ENCODE data around the gene PLOD3. TPM values are rescaled to one million over a fixed set of nuclear protein-coding genes. Genes with fewer than 3 reads are reported as not detected.

PLOD3 gene
- total and polyA plus RNA-seq, 9 of the 15 experiments (the other 6 are each of a cell fraction or from before 2014, with no cell fraction given) = 2.8 to 101 (median 30.9) TPM

DNA sequence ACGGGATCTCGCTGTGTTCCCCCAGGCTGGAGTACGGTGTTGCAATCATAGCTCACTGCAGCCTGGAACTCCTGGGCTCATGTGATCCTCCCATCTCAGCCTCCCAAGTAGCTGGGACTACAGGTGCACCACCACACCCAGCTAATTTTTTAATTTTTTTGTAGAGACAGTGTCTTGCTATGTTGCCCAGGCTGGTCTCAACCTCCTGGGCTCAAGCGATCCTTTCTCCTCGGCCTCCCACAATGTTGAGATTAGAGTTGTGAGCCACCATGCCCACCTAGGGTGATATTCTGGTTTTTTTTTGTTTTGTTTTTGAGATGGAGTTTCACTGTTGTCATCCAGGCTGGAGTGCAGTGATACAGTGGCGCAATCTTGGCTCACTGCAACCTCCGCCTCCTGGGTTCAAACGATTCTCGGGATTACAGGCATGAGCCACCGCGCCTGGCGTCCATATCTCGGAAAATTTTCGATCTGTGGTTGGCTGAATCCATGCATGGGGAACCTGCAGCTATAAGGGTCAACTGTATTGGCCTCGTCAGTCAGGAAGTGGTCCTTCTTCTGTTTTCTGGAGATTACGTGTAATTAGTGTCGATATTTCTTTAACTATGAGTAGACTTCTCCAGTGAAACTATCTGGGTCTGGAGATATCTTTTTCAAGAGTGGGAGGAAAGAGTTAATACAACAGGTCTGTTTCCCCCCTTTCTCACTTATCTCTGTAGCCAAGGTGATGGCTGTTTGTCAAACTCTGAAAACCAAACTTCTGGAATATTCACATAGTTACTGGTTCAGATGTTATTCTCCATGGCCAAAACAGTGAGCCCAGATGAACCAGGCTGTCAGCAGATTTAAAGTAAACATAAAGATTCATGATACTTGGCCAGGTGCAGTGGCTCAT, 48.5 kb upstream of the PLOD3 start (continued):
- TF ChIP-seq, protein P1, sequence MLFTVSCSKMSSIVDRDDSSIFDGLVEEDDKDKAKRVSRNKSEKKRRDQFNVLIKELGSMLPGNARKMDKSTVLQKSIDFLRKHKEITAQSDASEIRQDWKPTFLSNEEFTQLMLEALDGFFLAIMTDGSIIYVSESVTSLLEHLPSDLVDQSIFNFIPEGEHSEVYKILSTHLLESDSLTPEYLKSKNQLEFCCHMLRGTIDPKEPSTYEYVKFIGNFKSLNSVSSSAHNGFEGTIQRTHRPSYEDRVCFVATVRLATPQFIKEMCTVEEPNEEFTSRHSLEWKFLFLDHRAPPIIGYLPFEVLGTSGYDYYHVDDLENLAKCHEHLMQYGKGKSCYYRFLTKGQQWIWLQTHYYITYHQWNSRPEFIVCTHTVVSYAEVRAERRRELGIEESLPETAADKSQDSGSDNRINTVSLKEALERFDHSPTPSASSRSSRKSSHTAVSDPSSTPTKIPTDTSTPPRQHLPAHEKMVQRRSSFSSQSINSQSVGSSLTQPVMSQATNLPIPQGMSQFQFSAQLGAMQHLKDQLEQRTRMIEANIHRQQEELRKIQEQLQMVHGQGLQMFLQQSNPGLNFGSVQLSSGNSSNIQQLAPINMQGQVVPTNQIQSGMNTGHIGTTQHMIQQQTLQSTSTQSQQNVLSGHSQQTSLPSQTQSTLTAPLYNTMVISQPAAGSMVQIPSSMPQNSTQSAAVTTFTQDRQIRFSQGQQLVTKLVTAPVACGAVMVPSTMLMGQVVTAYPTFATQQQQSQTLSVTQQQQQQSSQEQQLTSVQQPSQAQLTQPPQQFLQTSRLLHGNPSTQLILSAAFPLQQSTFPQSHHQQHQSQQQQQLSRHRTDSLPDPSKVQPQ (CRISPR knock-in tag; IDR thresholded peaks at IDR 0.05; ENCODE audit: borderline replicate concordance) = no peak
- peak; percentile 78 to 83 for TF ChIP-seq TRIM24 (IDR thresholded peaks at IDR 0.05)
- no peak for TF ChIP-seq RB1 (IDR thresholded peaks at IDR 0.05; ENCODE audit: low read depth)
- no peak for TF ChIP-seq ZNF174 (CRISPR knock-in tag; IDR thresholded peaks at IDR 0.05)
- TF ChIP-seq HCFC1 (IDR thresholded peaks at IDR 0.05; ENCODE audit: low read depth, low read length) = no peak
- TF ChIP-seq ETV5 (CRISPR knock-in tag; IDR thresholded peaks at IDR 0.05; ENCODE audit: low read depth) = peak; percentile 85
- no peak for TF ChIP-seq ZSCAN32 (CRISPR knock-in tag; IDR thresholded peaks at IDR 0.05)
- TF ChIP-seq ZEB2 (IDR thresholded peaks at IDR 0.05) = no peak
- TF ChIP-seq NFRKB (IDR thresholded peaks at IDR 0.05; ENCODE audit: low read depth) = no peak
- no peak for TF ChIP-seq ZNF79 (CRISPR knock-in tag; IDR thresholded peaks at IDR 0.05; ENCODE audit: low read depth)
- TF ChIP-seq MYC (IDR thresholded peaks at IDR 0.05; ENCODE audit: low read depth, low read length) = no peak
- no peak for TF ChIP-seq MYC (CRISPR knock-in tag; IDR thresholded peaks at IDR 0.05; ENCODE audit: borderline replicate concordance, low read depth)
- no peak for TF ChIP-seq CHD4 (IDR thresholded peaks at IDR 0.05; ENCODE audit: insufficient read depth, insufficient replicate concordance, low read depth, low read length, poor library complexity, severe bottlenecking)
- TF ChIP-seq BHLHE40 (IDR thresholded peaks at IDR 0.05; ENCODE audit: low read length) = peak; percentile 61; the same call in 1 of the 2 replicates
- peak; percentile 94 for TF ChIP-seq ZNF121 (CRISPR knock-in tag; conservative IDR thresholded peaks at IDR 0.05)
- peak; percentile 55 for TF ChIP-seq POLR2A (conservative IDR thresholded peaks at IDR 0.05)
- TF ChIP-seq NCOA4 (IDR thresholded peaks at IDR 0.05; ENCODE audit: partially characterized antibody) = no peak
- no peak; the same call in 1 of the 2 replicates for TF ChIP-seq SP1 (CRISPR knock-in tag; IDR thresholded peaks at IDR 0.05)
- 0 out of 2 replicates have a peak, but pooled peaks have one; percentile 22 for TF ChIP-seq MBD2 (IDR thresholded peaks at IDR 0.05; ENCODE audit: borderline replicate concordance, low read depth)
- no peak for TF ChIP-seq BRCA1 (IDR thresholded peaks at IDR 0.05)
- TF ChIP-seq BRCA1 (CRISPR knock-in tag; IDR thresholded peaks at IDR 0.05) = no peak
- TF ChIP-seq, protein P2, sequence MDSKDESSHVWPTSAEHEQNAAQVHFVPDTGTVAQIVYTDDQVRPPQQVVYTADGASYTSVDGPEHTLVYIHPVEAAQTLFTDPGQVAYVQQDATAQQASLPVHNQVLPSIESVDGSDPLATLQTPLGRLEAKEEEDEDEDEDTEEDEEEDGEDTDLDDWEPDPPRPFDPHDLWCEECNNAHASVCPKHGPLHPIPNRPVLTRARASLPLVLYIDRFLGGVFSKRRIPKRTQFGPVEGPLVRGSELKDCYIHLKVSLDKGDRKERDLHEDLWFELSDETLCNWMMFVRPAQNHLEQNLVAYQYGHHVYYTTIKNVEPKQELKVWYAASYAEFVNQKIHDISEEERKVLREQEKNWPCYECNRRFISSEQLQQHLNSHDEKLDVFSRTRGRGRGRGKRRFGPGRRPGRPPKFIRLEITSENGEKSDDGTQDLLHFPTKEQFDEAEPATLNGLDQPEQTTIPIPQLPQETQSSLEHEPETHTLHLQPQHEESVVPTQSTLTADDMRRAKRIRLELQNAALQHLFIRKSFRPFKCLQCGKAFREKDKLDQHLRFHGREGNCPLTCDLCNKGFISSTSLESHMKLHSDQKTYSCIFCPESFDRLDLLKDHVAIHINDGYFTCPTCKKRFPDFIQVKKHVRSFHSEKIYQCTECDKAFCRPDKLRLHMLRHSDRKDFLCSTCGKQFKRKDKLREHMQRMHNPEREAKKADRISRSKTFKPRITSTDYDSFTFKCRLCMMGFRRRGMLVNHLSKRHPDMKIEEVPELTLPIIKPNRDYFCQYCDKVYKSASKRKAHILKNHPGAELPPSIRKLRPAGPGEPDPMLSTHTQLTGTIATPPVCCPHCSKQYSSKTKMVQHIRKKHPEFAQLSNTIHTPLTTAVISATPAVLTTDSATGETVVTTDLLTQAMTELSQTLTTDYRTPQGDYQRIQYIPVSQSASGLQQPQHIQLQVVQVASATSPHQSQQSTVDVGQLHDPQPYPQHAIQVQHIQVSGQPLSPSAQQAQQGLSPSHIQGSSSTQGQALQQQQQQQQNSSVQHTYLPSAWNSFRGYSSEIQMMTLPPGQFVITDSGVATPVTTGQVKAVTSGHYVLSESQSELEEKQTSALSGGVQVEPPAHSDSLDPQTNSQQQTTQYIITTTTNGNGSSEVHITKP (IDR thresholded peaks at IDR 0.05; ENCODE audit: partially characterized antibody) = no peak
- TF ChIP-seq, protein P3, sequence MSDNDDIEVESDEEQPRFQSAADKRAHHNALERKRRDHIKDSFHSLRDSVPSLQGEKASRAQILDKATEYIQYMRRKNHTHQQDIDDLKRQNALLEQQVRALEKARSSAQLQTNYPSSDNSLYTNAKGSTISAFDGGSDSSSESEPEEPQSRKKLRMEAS (CRISPR knock-in tag; IDR thresholded peaks at IDR 0.05) = peak; percentile 43; the same call in 1 of the 2 replicates
- TF ChIP-seq ARID1B (IDR thresholded peaks at IDR 0.05) = peak; percentile 94

All from K562 (cell line).